HepG2 (cell line): ENCODE measurements around the gene SPECC1L.

Experiments used
- ATRX ChIP-seq: sonication (generic); formaldehyde crosslinking; IDR thresholded peaks from 2 replicates; pipeline ENCODE4 v1.4.0; 2020; ENCODE audit warnings: missing genetic modification reagents, borderline replicate concordance
- CREB1 ChIP-seq, 2 experiments: fragments of 450-650 bp in 1 of 2; IDR thresholded peaks; 2 replicates each; pipeline ENCODE4 v1.6.1; 2016 to 2017; ENCODE audit warnings: control low read depth in 1 of 2, mild to moderate bottlenecking in 1 of 2, missing compliant biosample characterization in 1 of 2, missing genetic modification characterization in 1 of 2
- ELF4 ChIP-seq: sonication (generic); formaldehyde crosslinking; IDR thresholded peaks from 2 replicates; pipeline ENCODE4 v1.5.0; 2020; ENCODE audit warnings: missing genetic modification reagents, mild to moderate bottlenecking, moderate library complexity, borderline replicate concordance
- HMG20A ChIP-seq: IDR thresholded peaks from 2 replicates; pipeline ENCODE4 v1.6.1; 2016; ENCODE audit warnings: borderline replicate concordance
- NR3C1 ChIP-seq: sonication (generic); formaldehyde crosslinking; IDR thresholded peaks from 2 replicates; pipeline ENCODE4 v1.4.0; 2020; ENCODE audit warnings: missing genetic modification reagents
- RXRA ChIP-seq: sonication (generic); formaldehyde crosslinking; IDR thresholded peaks from 2 replicates; pipeline ENCODE4 v1.5.1; 2020; ENCODE audit warnings: missing genetic modification reagents
- SMC3 ChIP-seq: IDR thresholded peaks from 2 replicates; pipeline ENCODE4 v1.6.1; 2011; ENCODE audit warnings: low read length, improper control_type of control experiment
- TF ChIP-seq, protein P1 (sequence below): sonication (generic); formaldehyde crosslinking; IDR thresholded peaks from 2 replicates; pipeline ENCODE4 v1.4.0; 2020; ENCODE audit warnings: missing genetic modification reagents
- TF ChIP-seq, protein P2 (sequence below): sonication (generic); formaldehyde crosslinking; IDR thresholded peaks from 2 replicates; pipeline ENCODE4 v1.8.0; 2022; ENCODE audit warnings: missing genetic modification reagents, mild to moderate bottlenecking, borderline replicate concordance
- TF ChIP-seq, protein P3 (sequence below): sonication (generic); formaldehyde crosslinking; IDR thresholded peaks from 2 replicates; pipeline ENCODE4 v1.4.0; 2020; ENCODE audit warnings: mild to moderate bottlenecking, missing genetic modification reagents
- TF ChIP-seq, protein P4 (sequence below): sonication (generic); formaldehyde crosslinking; IDR thresholded peaks from 2 replicates; pipeline ENCODE4 v1.4.0; 2020; ENCODE audit warnings: missing genetic modification reagents
- TF ChIP-seq, protein P5 (sequence below): sonication (generic); formaldehyde crosslinking; IDR thresholded peaks from 2 replicates; pipeline ENCODE4 v1.5.0; 2020; ENCODE audit warnings: mild to moderate bottlenecking, missing genetic modification reagents, moderate library complexity
- TF ChIP-seq, protein P6 (sequence below): sonication (generic); formaldehyde crosslinking; IDR thresholded peaks from 2 replicates; pipeline ENCODE4 v1.4.0; 2020; ENCODE audit warnings: missing genetic modification reagents

DNA sequence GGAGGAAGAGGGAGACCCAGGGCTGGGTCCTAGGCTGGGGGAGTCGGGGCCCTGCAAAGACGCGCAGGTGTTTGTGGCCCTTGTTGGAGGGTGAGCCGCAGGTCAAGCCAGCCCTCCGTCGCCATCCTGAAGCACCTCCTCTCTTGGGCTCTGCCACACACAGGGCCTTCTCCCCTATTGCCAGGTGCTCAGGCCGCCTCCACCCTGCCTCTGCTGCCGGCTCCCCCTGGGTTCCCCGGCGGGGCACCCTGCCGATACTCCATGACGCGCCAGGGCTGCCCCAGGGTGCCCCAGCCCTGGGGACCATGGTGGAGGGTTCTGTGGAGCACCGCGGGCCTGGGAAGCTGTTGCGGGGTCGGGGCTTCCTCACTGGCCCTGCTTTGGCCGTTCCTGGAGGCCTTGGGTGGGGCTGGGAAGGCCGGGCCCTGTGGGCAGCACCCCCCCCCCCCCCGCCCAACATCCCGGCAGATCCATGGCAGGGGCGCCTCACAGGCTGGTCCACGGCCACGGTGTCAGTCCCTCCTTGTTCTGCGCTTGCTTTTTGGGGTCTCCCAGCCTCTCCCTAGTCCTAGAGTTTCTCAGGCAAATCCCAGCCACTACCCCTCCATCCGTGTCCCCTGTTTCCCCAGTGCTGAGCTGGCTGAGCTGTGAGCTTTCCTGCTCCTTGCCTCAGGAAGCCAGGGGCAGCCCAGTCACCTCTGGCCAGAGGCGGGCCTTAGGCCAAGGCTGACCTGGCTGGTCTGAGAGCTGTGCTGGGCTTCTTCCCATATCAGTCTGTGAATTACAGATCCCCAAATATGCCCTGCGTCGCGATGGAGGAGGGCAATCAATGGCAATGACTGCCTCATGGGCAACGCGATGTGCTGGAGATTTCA, 154.5 kb downstream of the SPECC1L start:
- TF ChIP-seq ATRX (CRISPR knock-in tag): no peak
- TF ChIP-seq, protein P1, sequence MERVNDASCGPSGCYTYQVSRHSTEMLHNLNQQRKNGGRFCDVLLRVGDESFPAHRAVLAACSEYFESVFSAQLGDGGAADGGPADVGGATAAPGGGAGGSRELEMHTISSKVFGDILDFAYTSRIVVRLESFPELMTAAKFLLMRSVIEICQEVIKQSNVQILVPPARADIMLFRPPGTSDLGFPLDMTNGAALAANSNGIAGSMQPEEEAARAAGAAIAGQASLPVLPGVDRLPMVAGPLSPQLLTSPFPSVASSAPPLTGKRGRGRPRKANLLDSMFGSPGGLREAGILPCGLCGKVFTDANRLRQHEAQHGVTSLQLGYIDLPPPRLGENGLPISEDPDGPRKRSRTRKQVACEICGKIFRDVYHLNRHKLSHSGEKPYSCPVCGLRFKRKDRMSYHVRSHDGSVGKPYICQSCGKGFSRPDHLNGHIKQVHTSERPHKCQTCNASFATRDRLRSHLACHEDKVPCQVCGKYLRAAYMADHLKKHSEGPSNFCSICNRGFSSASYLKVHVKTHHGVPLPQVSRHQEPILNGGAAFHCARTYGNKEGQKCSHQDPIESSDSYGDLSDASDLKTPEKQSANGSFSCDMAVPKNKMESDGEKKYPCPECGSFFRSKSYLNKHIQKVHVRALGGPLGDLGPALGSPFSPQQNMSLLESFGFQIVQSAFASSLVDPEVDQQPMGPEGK: no peak
- TF ChIP-seq, protein P2, sequence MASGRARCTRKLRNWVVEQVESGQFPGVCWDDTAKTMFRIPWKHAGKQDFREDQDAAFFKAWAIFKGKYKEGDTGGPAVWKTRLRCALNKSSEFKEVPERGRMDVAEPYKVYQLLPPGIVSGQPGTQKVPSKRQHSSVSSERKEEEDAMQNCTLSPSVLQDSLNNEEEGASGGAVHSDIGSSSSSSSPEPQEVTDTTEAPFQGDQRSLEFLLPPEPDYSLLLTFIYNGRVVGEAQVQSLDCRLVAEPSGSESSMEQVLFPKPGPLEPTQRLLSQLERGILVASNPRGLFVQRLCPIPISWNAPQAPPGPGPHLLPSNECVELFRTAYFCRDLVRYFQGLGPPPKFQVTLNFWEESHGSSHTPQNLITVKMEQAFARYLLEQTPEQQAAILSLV (CRISPR knock-in tag): no peak
- TF ChIP-seq, protein P3, sequence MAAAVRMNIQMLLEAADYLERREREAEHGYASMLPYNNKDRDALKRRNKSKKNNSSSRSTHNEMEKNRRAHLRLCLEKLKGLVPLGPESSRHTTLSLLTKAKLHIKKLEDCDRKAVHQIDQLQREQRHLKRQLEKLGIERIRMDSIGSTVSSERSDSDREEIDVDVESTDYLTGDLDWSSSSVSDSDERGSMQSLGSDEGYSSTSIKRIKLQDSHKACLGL: no peak
- TF ChIP-seq, protein P4, sequence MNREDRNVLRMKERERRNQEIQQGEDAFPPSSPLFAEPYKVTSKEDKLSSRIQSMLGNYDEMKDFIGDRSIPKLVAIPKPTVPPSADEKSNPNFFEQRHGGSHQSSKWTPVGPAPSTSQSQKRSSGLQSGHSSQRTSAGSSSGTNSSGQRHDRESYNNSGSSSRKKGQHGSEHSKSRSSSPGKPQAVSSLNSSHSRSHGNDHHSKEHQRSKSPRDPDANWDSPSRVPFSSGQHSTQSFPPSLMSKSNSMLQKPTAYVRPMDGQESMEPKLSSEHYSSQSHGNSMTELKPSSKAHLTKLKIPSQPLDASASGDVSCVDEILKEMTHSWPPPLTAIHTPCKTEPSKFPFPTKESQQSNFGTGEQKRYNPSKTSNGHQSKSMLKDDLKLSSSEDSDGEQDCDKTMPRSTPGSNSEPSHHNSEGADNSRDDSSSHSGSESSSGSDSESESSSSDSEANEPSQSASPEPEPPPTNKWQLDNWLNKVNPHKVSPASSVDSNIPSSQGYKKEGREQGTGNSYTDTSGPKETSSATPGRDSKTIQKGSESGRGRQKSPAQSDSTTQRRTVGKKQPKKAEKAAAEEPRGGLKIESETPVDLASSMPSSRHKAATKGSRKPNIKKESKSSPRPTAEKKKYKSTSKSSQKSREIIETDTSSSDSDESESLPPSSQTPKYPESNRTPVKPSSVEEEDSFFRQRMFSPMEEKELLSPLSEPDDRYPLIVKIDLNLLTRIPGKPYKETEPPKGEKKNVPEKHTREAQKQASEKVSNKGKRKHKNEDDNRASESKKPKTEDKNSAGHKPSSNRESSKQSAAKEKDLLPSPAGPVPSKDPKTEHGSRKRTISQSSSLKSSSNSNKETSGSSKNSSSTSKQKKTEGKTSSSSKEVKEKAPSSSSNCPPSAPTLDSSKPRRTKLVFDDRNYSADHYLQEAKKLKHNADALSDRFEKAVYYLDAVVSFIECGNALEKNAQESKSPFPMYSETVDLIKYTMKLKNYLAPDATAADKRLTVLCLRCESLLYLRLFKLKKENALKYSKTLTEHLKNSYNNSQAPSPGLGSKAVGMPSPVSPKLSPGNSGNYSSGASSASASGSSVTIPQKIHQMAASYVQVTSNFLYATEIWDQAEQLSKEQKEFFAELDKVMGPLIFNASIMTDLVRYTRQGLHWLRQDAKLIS (CRISPR knock-in tag): no peak
- no peak for TF ChIP-seq RXRA (CRISPR knock-in tag)
- no peak for TF ChIP-seq HMG20A (CRISPR knock-in tag)
- TF ChIP-seq ELF4 (CRISPR knock-in tag): no peak
- TF ChIP-seq NR3C1 (CRISPR knock-in tag): no peak
- TF ChIP-seq CREB1 (IDR thresholded peaks at IDR 0.05): no peak
- TF ChIP-seq CREB1 (CRISPR knock-in tag; IDR thresholded peaks at IDR 0.05): no peak
- TF ChIP-seq, protein P5, sequence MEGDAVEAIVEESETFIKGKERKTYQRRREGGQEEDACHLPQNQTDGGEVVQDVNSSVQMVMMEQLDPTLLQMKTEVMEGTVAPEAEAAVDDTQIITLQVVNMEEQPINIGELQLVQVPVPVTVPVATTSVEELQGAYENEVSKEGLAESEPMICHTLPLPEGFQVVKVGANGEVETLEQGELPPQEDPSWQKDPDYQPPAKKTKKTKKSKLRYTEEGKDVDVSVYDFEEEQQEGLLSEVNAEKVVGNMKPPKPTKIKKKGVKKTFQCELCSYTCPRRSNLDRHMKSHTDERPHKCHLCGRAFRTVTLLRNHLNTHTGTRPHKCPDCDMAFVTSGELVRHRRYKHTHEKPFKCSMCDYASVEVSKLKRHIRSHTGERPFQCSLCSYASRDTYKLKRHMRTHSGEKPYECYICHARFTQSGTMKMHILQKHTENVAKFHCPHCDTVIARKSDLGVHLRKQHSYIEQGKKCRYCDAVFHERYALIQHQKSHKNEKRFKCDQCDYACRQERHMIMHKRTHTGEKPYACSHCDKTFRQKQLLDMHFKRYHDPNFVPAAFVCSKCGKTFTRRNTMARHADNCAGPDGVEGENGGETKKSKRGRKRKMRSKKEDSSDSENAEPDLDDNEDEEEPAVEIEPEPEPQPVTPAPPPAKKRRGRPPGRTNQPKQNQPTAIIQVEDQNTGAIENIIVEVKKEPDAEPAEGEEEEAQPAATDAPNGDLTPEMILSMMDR (CRISPR knock-in tag): no peak
- TF ChIP-seq, protein P6, sequence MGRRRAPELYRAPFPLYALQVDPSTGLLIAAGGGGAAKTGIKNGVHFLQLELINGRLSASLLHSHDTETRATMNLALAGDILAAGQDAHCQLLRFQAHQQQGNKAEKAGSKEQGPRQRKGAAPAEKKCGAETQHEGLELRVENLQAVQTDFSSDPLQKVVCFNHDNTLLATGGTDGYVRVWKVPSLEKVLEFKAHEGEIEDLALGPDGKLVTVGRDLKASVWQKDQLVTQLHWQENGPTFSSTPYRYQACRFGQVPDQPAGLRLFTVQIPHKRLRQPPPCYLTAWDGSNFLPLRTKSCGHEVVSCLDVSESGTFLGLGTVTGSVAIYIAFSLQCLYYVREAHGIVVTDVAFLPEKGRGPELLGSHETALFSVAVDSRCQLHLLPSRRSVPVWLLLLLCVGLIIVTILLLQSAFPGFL (CRISPR knock-in tag): no peak
- no peak for TF ChIP-seq SMC3
